Thymus (tissue), 11 donors: Measurements from ENCODE around the gene SIRPA. TPM values are rescaled to one million over a fixed set of nuclear protein-coding genes. Genes with fewer than 3 reads are reported as not detected.

Experiments
- DNase-seq, 9 donors: peaks; one replicate each; pipeline ENCODE4 v3.0.0-alpha.2; 2013; ENCODE audit warnings: low spot score in 9 of 9, low read depth in 6 of 9, missing footprints in 1 of 9
- H3K27ac ChIP-seq, 2 donors: one replicate each; pipeline ENCODE4 v1.5.1; 2013; ENCODE audit warnings: control low read depth in 1 of 2, low read depth in 1 of 2, low read length in 1 of 2, mild to moderate bottlenecking in 1 of 2, moderate library complexity in 1 of 2
- H3K27me3 ChIP-seq, 2 donors: one replicate each; pipeline ENCODE4 v1.5.1; 2013; ENCODE audit warnings: low read length in 1 of 2; ENCODE audit not compliant: control insufficient read depth in 2 of 2, insufficient read depth in 1 of 2
- H3K36me3 ChIP-seq, 2 donors: one replicate each; pipeline ENCODE4 v1.5.1; 2013; ENCODE audit warnings: low read length in 1 of 2, mild to moderate bottlenecking in 1 of 2, moderate library complexity in 1 of 2; ENCODE audit not compliant: control insufficient read depth in 2 of 2, insufficient read depth in 2 of 2
- H3K4me1 ChIP-seq, 2 donors: one replicate each; pipeline ENCODE4 v1.5.1; 2013; ENCODE audit warnings: low read length in 2 of 2; ENCODE audit not compliant: control insufficient read depth in 2 of 2, insufficient read depth in 2 of 2
- H3K4me3 ChIP-seq, 2 donors: one replicate each; pipeline ENCODE4 v1.5.1; 2013; ENCODE audit warnings: low read length in 2 of 2, control low read depth in 1 of 2, mild to moderate bottlenecking in 1 of 2
- H3K9me3 ChIP-seq, 2 donors: one replicate each; pipeline ENCODE4 v1.5.1; 2013; ENCODE audit warnings: low read length in 1 of 2, mild to moderate bottlenecking in 1 of 2; ENCODE audit not compliant: control insufficient read depth in 2 of 2, insufficient read depth in 1 of 2
- WGBS: extraction: QIAGEN DNeasy Blood & Tissue Kit; methylation state at CpG from one replicate; pipeline ENCODE4 v1.1.7; 2013; 5-methylcytosine and 5-hydroxymethylcytosine counted together
- polyA plus RNA-seq: library from polyadenylated mRNA; stranded (reverse); fragments of 200-250 nt; gene quantifications from one replicate; pipeline ENCODE4 v1.2.3, GENCODE V29; 2013
- total RNA-seq: library from RNA; stranded (reverse); fragments of 120-200 nt; gene quantifications from one replicate; pipeline ENCODE4 v1.2.4, GENCODE V29; 2013
- donor health status: healthy.

Gene SIRPA
- total and polyA plus RNA-seq, 2 donors: 3.0 to 11.9 TPM

DNA sequence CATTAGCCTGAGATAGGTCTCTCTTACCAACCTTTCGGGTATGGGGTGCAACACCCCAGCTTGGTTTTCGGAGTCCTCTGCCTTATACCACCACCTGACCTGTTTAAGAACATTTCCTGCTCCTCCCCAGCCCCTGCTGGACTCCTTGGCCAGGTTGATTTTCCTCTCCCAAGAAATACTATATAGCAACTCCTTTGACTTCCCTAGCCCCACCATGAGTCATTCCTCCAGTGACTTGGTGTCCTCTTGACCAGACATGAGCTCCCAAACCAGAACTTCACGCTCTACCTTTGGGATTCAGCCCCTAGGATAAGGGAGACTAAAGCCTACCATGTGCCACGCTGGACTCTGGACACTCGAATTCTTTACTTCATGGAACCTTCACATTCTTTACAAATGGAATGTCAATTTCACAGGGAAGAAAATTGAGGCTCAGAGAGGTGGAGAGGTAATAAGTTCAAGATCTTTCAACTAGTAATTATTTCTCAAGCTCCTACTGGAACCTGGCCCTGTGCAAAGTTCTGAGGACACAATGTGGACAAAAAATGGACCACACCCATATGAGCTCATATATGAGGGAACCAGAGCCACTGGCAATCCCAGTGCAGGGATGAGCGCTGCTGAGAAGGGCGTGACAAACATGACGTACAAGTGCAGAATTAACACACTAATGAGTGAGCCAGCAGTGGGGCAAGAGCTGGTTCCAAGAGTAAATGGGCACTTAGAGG, 48.2 kb downstream of the SIRPA start:
- WGBS: 94% methylated on average over 8 of the region's 8 CpGs
- no peaks in the 10 kb centered on the region for H3K4me1 ChIP-seq
- H3K27ac ChIP-seq: no peak overlapping the region
- H3K9me3 ChIP-seq: no peaks in the 10 kb centered on the region
- DNase-seq: no peak
- H3K27me3 ChIP-seq: peaks cover 7 to 37% of the 10 kb centered on the region in 2 donors
- H3K4me3 ChIP-seq: no peak overlapping the region
- H3K36me3 ChIP-seq: no peaks in the 10 kb centered on the region

GRCh38 chr20:1944345-1945091, 49.3 kb downstream of the SIRPA start:
- Histone ChIP-seq H3K27ac (no peak overlapping the region), H3K27me3 (peaks cover 7 to 41% of the 10 kb centered on the region in 2 donors), H3K4me1 (no peaks in the 10 kb centered on the region), H3K9me3 (no peaks in the 10 kb centered on the region), H3K4me3 (no peak overlapping the region), H3K36me3 (no peaks in the 10 kb centered on the region)
- WGBS: 95% methylated on average over 6 of the region's 6 CpGs
- DNase-seq: no peak

- 94% methylated on average over 9 of the region's 9 CpGs for WGBS
- Histone ChIP-seq H3K4me1 (no peaks in the 10 kb centered on the region), H3K9me3 (no peaks in the 10 kb centered on the region), H3K4me3 (no peak overlapping the region), H3K27me3 (peaks cover 7 to 41% of the 10 kb centered on the region in 2 donors), H3K27ac (no peak overlapping the region), H3K36me3 (no peaks in the 10 kb centered on the region)
- DNase-seq: no peak
Measured at GRCh38 chr20:1945134-1945618, 50.0 kb downstream of the SIRPA start.

GRCh38 chr20:1945660-1946059, 50.5 kb downstream of the SIRPA start:
- H3K27ac ChIP-seq: no peak overlapping the region

GRCh38 chr20:1946442-1946761, 51.2 kb downstream of the SIRPA start:
- no peaks in the 10 kb centered on the region for H3K9me3 ChIP-seq
- H3K4me3 ChIP-seq: no peak overlapping the region
- peaks cover 7 to 41% of the 10 kb centered on the region in 2 donors for H3K27me3 ChIP-seq
- whole genome bisulfite sequencing: 80% methylated on average over 7 of the region's 7 CpGs
- H3K4me1 ChIP-seq: no peaks in the 10 kb centered on the region
- H3K36me3 ChIP-seq: no peaks in the 10 kb centered on the region
- H3K27ac ChIP-seq: no peak overlapping the region
- DNase-seq: no peak

More at GRCh38 chr20:1945660-1946059, 50.5 kb downstream of the SIRPA start:
- Histone ChIP-seq H3K27me3 (peaks cover 7 to 41% of the 10 kb centered on the region in 2 donors), H3K4me3 (no peak overlapping the region), H3K9me3 (no peaks in the 10 kb centered on the region), H3K36me3 (no peaks in the 10 kb centered on the region), H3K4me1 (no peaks in the 10 kb centered on the region)
- no peak for DNase-seq
- WGBS: 87% methylated on average over 7 of the region's 7 CpGs

GRCh38 chr20:1946762-1947534, 51.7 kb downstream of the SIRPA start:
- Histone ChIP-seq H3K27me3 (peaks cover 7 to 41% of the 10 kb centered on the region in 2 donors), H3K27ac (no peak overlapping the region), H3K36me3 (no peaks in the 10 kb centered on the region), H3K4me1 (no peaks in the 10 kb centered on the region), H3K4me3 (no peak overlapping the region), H3K9me3 (no peaks in the 10 kb centered on the region)
- peak in 1 of 9 donors; percentile 28 for DNase-seq
- 19% methylated on average over 39 of the region's 39 CpGs for WGBS

DNA sequence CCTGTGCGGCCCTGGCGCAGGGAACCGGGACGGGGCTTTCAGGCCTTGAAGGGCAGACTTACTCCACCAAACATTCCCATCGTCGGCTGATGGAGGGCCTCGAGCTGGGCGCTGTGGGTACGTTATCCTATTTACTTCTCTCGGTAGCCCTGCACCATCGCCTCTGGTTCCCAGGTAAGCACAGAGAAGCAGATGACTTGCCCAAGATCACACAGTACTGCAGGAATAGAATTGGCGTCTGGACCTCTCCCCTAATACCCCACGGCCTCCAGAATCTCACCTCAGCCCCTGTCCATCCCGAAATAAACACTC, 52.3 kb downstream of the SIRPA start:
- H3K9me3 ChIP-seq: no peaks in the 10 kb centered on the region
- no peak overlapping the region for H3K4me3 ChIP-seq
- H3K4me1 ChIP-seq: no peaks in the 10 kb centered on the region
- no peak overlapping the region for H3K27ac ChIP-seq
- no peaks in the 10 kb centered on the region for H3K36me3 ChIP-seq
- no peak for DNase-seq
- peaks cover 7 to 41% of the 10 kb centered on the region in 2 donors for H3K27me3 ChIP-seq
- 81% methylated on average over 14 of the region's 14 CpGs for WGBS

DNA sequence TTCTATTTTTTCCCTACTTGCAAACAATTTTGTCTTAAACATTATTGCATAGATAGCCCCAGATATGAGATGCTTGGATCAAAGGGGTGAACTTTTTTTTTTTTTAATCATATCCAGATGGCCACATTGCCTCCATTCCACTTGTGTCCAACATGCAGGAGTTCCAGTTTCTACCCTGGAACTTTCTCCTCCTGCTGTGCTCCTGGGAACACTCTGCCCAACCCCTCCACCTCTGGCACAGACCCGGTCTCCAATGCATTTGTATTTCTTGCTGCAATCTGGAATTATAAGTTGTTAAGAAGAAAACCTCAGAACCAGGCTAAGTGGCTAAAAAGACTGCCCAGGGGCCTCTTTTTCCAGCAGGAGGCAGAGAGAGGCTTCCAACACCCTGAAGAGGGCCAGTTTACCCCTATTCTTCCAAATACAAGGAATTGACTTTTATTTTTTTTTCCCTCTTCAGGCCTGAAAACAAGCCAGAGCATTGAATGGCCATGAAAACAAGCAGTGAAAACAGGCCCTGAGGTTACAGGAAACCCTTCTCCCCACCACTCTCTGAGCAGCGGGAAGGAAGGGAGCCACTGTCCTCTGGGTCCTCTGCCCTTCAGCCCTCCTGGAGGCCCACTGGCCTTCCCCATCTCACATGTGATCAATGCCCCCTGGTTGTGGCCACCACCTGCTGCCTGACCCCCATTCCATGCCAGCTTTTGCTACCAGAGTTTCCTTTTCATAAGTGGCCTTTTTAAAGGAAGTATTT, 54.3 kb downstream of the SIRPA start:
- H3K27me3 ChIP-seq: peaks cover 7 to 39% of the 10 kb centered on the region in 2 donors
- H3K9me3 ChIP-seq: no peaks in the 10 kb centered on the region
- H3K4me3 ChIP-seq: no peak overlapping the region
- H3K36me3 ChIP-seq: no peaks in the 10 kb centered on the region
- WGBS: 88% methylated on average over 2 of the region's 2 CpGs
- H3K27ac ChIP-seq: no peak overlapping the region
- no peaks in the 10 kb centered on the region for H3K4me1 ChIP-seq
- DNase-seq: no peak
